Spinal cord (tissue), 10 donors: ENCODE measurements around the gene TASL. TPM values are rescaled to one million over a fixed set of nuclear protein-coding genes. Genes with fewer than 3 reads are reported as not detected.
"Not testable (repeated sequence)": the region's sequence is repeated elsewhere in the genome, so short reads cannot be mapped to it uniquely, and the experiment has no call there.

ENCODE experiments used
- DNase-seq, 6 donors: peaks; one replicate each; pipeline versions ENCODE4 v3.0.0 to v3.0.0-alpha.2; 2013 to 2015; ENCODE audit warnings: low spot score in 6 of 6, low read depth in 4 of 6
- H3K27ac ChIP-seq: one replicate; pipeline ENCODE4 v1.5.1; 2013; ENCODE audit warnings: low read depth, low read length, control low read depth
- H3K27me3 ChIP-seq: one replicate; pipeline ENCODE4 v1.6.1; 2013; ENCODE audit warnings: low read length; ENCODE audit not compliant: control insufficient read depth, insufficient read depth
- H3K36me3 ChIP-seq: one replicate; pipeline ENCODE4 v1.6.1; 2013; ENCODE audit warnings: low read length; ENCODE audit not compliant: control insufficient read depth, insufficient read depth
- H3K4me1 ChIP-seq: one replicate; pipeline ENCODE4 v1.6.1; 2013; ENCODE audit warnings: low read length; ENCODE audit not compliant: control insufficient read depth, insufficient read depth
- H3K4me3 ChIP-seq: one replicate; pipeline ENCODE4 v1.5.1; 2013; ENCODE audit warnings: low read depth, low read length, control low read depth
- H3K9me3 ChIP-seq: one replicate; pipeline ENCODE4 v1.6.1; 2013; ENCODE audit warnings: low read length; ENCODE audit not compliant: control insufficient read depth, insufficient read depth
- WGBS: methylation state at CpG from one replicate; pipeline ENCODE4 v1.1.5; 2013; ENCODE audit warnings: missing lambda C conversion rate; ENCODE audit not compliant: insufficient coverage; 5-methylcytosine and 5-hydroxymethylcytosine counted together
- polyA plus RNA-seq, 2 donors: library from polyadenylated mRNA; unstranded; fragments of 120-200 nt; gene quantifications; one replicate each; pipeline ENCODE4 v1.2.1, GENCODE V29; 2013; ENCODE audit not compliant: insufficient read length in 2 of 2
- total RNA-seq, 2 donors: library from RNA; depleted of rRNA in 1 of 2; stranded (reverse); fragments of 120-200 nt in 1 of 2; fragments of >200 nt in 1 of 2; gene quantifications; one replicate each; pipeline versions ENCODE4 v1.2.3 to v1.2.4, GENCODE V29; 2013 to 2014
- donor health status: healthy.

TASL gene
- total and polyA plus RNA-seq, 4 donors: 1.2 to 3.4 (median 1.5) TPM

- H3K27ac ChIP-seq: no peak overlapping the region
- WGBS: no CpG with 5 or more reads among the region's 2 CpGs
Observed at GRCh38 chrX:30610026-30610425, 32.5 kb upstream of the TASL start.

GRCh38 chrX:30607155-30607554 is 29.6 kb upstream of the TASL start:
- WGBS: 71% methylated on average over 1 of the region's 1 CpG
- Histone ChIP-seq H3K4me3 (no peak overlapping the region), H3K27me3 (no peaks in the 10 kb centered on the region), H3K27ac (no peak overlapping the region), H3K36me3 (no peaks in the 10 kb centered on the region), H3K4me1 (no peaks in the 10 kb centered on the region), H3K9me3 (no peaks in the 10 kb centered on the region)
- DNase-seq: no peak

More at GRCh38 chrX:30610026-30610425, 32.5 kb upstream of the TASL start:
- H3K36me3 ChIP-seq: no peaks in the 10 kb centered on the region
- H3K27me3 ChIP-seq: no peaks in the 10 kb centered on the region
- H3K4me1 ChIP-seq: no peaks in the 10 kb centered on the region
- H3K4me3 ChIP-seq: no peak overlapping the region
- no peaks in the 10 kb centered on the region for H3K9me3 ChIP-seq
- no peak for DNase-seq

- 67% methylated on average over 4 of the region's 15 CpGs for WGBS
- not testable (repeated sequence) for DNase-seq, H3K36me3 ChIP-seq, H3K27ac ChIP-seq, H3K27me3 ChIP-seq, H3K4me3 ChIP-seq, H3K9me3 ChIP-seq, H3K4me1 ChIP-seq
Observed at GRCh38 chrX:30600269-30601176, 23.0 kb upstream of the TASL start.

GRCh38 chrX:30597216-30598012 is 19.8 kb upstream of the TASL start:
- no peaks in the 10 kb centered on the region for H3K4me1 ChIP-seq
- no peaks in the 10 kb centered on the region for H3K27me3 ChIP-seq
- DNase-seq: no peak
- H3K27ac ChIP-seq: no peak overlapping the region
- no peaks in the 10 kb centered on the region for H3K36me3 ChIP-seq
- WGBS: 60% methylated on average over 1 of the region's 4 CpGs
- no peak overlapping the region for H3K4me3 ChIP-seq
- H3K9me3 ChIP-seq: no peaks in the 10 kb centered on the region

GRCh38 chrX:30593440-30594200 is 16.1 kb upstream of the TASL start:
- H3K27ac ChIP-seq: no peak overlapping the region
- no peak overlapping the region for H3K4me3 ChIP-seq
- WGBS: 0% methylated on average over 1 of the region's 6 CpGs
- H3K9me3 ChIP-seq: no peaks in the 10 kb centered on the region
- no peaks in the 10 kb centered on the region for H3K36me3 ChIP-seq
- H3K27me3 ChIP-seq: no peaks in the 10 kb centered on the region
- no peak for DNase-seq
- no peaks in the 10 kb centered on the region for H3K4me1 ChIP-seq

GRCh38 chrX:30592831-30593230 is 15.3 kb upstream of the TASL start:
- H3K4me3 ChIP-seq: no peak overlapping the region
- H3K4me1 ChIP-seq: no peaks in the 10 kb centered on the region
- WGBS: no CpG with 5 or more reads among the region's 3 CpGs
- no peaks in the 10 kb centered on the region for H3K36me3 ChIP-seq
- DNase-seq: no peak
- H3K27me3 ChIP-seq: no peaks in the 10 kb centered on the region
- H3K27ac ChIP-seq: no peak overlapping the region
- H3K9me3 ChIP-seq: no peaks in the 10 kb centered on the region

- no peaks in the 10 kb centered on the region for H3K36me3 ChIP-seq
- no peak overlapping the region for H3K27ac ChIP-seq
- whole genome bisulfite sequencing: no CpG with 5 or more reads among the region's 3 CpGs
- no peak overlapping the region for H3K4me3 ChIP-seq
- H3K4me1 ChIP-seq: no peaks in the 10 kb centered on the region
- no peaks in the 10 kb centered on the region for H3K9me3 ChIP-seq
- no peak for DNase-seq
- no peaks in the 10 kb centered on the region for H3K27me3 ChIP-seq
Observed at GRCh38 chrX:30590368-30590767, 12.8 kb upstream of the TASL start.

GRCh38 chrX:30589146-30589888 is 11.8 kb upstream of the TASL start:
- no peak for DNase-seq
- Histone ChIP-seq H3K27ac (no peak overlapping the region), H3K4me3 (no peak overlapping the region), H3K27me3 (no peaks in the 10 kb centered on the region), H3K4me1 (no peaks in the 10 kb centered on the region), H3K36me3 (no peaks in the 10 kb centered on the region), H3K9me3 (no peaks in the 10 kb centered on the region)
- WGBS: 79% methylated on average over 5 of the region's 5 CpGs

- WGBS: no CpG with 5 or more reads among the region's 1 CpG
Observed at GRCh38 chrX:30586516-30586915, 8.9 kb upstream of the TASL start.

More at GRCh38 chrX:30586516-30586915, 8.9 kb upstream of the TASL start:
- Histone ChIP-seq H3K4me1 (no peaks in the 10 kb centered on the region), H3K27me3 (no peaks in the 10 kb centered on the region), H3K9me3 (no peaks in the 10 kb centered on the region), H3K36me3 (no peaks in the 10 kb centered on the region), H3K27ac (no peak overlapping the region), H3K4me3 (no peak overlapping the region)
- no peak for DNase-seq
